K562 treated with DMSO at 1 percent for 48 hours (cell line): ENCODE data around the gene MACROD1. TPM values are rescaled to one million over a fixed set of nuclear protein-coding genes. Genes with fewer than 3 reads are reported as not detected.

Experiments
- total RNA-seq: library from RNA; unstranded; fragments of 300-600 nt; gene quantifications from 2 replicates; pipeline ENCODE4 v1.2.3, GENCODE V29; 2022; ENCODE audit warnings: low replicate concordance; ENCODE audit errors: extremely low read depth

The MACROD1 gene
- total RNA-seq = not detected in 2 replicates

DNA sequence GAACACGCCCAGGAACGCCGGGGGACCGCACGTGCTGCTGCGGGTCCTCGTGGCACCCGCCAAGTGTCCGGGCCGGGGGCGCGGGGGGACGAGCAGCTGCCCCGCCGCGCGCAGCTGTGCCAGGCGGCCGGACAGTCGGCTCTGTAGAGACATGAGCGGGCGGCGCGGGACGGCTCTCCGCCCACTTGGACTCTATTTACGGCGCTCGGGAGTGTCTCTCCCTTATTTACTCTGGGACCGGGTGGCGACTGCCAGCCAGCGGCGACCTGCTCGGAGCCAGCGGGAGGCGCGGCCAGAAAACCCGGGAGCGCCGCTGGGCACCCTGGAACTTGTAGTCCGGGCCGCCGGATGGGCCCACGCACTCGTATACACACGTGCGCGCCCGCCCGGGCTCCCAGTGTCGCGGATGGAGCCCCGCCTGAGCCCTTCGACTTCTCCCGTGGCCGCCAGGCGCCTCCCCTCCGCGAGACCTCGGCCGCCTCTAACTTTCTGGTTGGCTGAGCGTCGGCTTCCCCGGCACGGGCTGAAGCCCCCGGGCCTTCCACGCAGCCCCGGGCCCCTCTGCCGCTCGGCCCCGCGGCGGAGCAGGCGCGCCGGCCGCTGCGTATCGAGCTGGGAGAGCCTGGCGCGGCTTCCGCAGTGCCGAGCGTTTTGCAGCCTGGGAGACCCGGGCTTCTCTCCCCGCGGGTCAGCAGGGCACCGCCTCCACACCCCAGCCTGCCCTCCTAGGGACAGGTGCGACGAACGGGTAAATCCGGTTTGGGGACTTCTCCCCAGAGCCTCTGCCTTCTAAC lies at the start of gene MACROD1:
MACROD1 (minus strand) TSS at position 272 of the 794 bp plus-strand sequence; CDS start at position 153, 119 bp downstream.

GRCh38 chr11:64206457-64207255 lies 40.7 kb upstream of the MACROD1 start, which contains the start of gene FERMT3:
Gene FERMT3 (plus strand): TSS chr11:64206721. CDS start chr11:64207365, 644 bp downstream.

GRCh38 chr11:64185693-64186491 lies 20.0 kb upstream of the MACROD1 start, which contains the start of gene STIP1:
Gene STIP1 (plus strand): TSS chr11:64186171. CDS start chr11:64186262, 91 bp downstream.

DNA sequence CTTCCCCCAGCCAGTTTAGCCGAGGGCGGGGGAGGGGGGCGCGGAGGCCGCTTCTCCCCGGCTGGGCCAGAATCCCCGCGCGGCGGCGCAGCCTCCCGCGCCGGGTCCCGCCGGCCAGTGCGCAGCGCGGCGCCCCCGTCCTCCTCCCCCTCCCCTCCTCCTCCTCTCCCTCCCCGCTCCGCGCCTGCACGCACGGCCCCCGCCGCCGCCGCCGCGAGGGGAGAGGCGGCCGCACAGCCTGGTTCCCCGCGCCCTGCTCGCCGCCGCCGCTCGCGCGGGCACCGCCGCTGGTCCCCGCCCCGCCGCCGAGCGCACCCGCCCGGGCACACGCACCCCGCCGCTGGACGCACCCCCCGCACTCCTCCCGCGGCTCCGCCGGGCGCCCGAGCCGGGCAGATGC lies 130.3 kb downstream of the MACROD1 start, which contains the start of gene FLRT1:
FLRT1 (plus strand) TSS at position 356 of the 400 bp plus-strand sequence. CDS start 80,337 bp downstream, outside the sequence.

DNA sequence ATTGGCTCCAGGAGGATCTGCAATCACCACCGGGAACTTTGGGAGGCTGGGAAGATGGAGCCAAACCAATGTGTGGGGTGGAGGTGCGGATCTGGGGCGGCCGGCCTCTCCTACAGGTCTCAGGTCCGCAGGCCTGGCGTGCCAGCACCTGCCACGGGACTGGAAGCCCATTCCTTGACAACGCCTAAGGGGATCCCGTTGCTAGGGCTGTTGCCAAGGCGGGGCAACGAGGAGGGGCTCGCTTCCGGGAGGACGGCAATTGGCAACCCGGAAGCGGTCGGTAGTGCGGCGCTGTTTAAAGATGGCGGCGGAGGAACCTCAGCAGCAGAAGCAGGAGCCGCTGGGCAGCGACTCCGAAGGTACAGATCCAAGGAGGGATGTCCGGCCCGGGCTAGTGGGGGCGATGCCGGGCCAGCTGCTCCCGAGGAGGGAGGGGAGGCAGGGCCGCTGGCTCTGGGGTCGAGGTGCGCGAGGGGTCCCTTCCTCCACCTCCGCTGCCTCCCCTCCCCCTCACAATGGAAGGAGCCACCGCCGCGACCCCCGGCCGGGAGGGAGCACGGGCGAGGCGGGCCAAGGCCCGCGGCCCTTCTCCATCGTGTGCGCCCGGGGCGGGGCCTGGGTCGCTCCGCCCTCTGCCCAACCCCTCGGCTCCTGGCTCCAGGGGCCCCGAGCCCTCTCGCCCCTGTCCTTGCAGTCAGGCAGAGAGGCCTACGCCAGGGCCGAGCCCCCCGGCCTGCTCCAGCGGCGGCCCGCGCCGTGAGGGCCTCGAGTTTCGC lies 179.6 kb downstream of the MACROD1 start, which contains the start of gene OTUB1:
OTUB1 (plus strand) TSS at position 283 of the 776 bp plus-strand sequence; CDS start at position 302, 19 bp downstream.

GRCh38 chr11:63974259-63975143 lies 191.4 kb downstream of the MACROD1 start, which contains the start of gene COX8A:
Gene COX8A (plus strand): TSS chr11:63974620. CDS start chr11:63974681, 61 bp downstream.

Other genes starting within 250 kb of the MACROD1 start
- gene RCOR2, start 248.9 kb downstream of the MACROD1 start, total RNA-seq = not detected in 2 replicates
- gene NAA40, start 227.1 kb downstream of the MACROD1 start, total RNA-seq = not detected in 2 replicates
- not detected in 2 replicates for gene COX8A, start 191.5 kb downstream of the MACROD1 start, total RNA-seq
- gene OTUB1, start 179.7 kb downstream of the MACROD1 start, total RNA-seq = not detected in 2 replicates
- gene FLRT1, start 130.2 kb downstream of the MACROD1 start, total RNA-seq = not detected in 2 replicates
- gene STIP1, start 20.1 kb upstream of the MACROD1 start, total RNA-seq = not detected in 2 replicates
- not detected in 2 replicates for gene FERMT3, start 40.6 kb upstream of the MACROD1 start, total RNA-seq
- not detected in 2 replicates for gene TRPT1, start 60.1 kb upstream of the MACROD1 start, total RNA-seq
- gene NUDT22, start 60.2 kb upstream of the MACROD1 start, total RNA-seq = not detected in 2 replicates
- not detected in 2 replicates for gene DNAJC4, start 64.4 kb upstream of the MACROD1 start, total RNA-seq
- not detected in 2 replicates for gene VEGFB, start 68.5 kb upstream of the MACROD1 start, total RNA-seq
- gene FKBP2, start 75.0 kb upstream of the MACROD1 start, total RNA-seq = not detected in 2 replicates
- not detected in 2 replicates for gene PPP1R14B, start 80.8 kb upstream of the MACROD1 start, total RNA-seq
- not detected in 2 replicates for gene PLCB3, start 85.4 kb upstream of the MACROD1 start, total RNA-seq
- gene BAD, start 118.6 kb upstream of the MACROD1 start, total RNA-seq = not detected in 2 replicates
- gene GPR137, start 119.7 kb upstream of the MACROD1 start, total RNA-seq = not detected in 2 replicates
- not detected in 2 replicates for gene KCNK4, start 125.2 kb upstream of the MACROD1 start, total RNA-seq
- gene CATSPERZ, start 134.2 kb upstream of the MACROD1 start, total RNA-seq = not detected in 2 replicates
- gene ESRRA, start 139.4 kb upstream of the MACROD1 start, total RNA-seq = 647 TPM in 1 of 2 replicates, not detected in the other
- gene TRMT112, start 151.4 kb upstream of the MACROD1 start, total RNA-seq = 1,561 TPM in 1 of 2 replicates, not detected in the other
- not detected in 2 replicates for gene PRDX5, start 152.0 kb upstream of the MACROD1 start, total RNA-seq
- gene CCDC88B, start 174.1 kb upstream of the MACROD1 start, total RNA-seq = not detected in 2 replicates
- gene RPS6KA4, start 193.0 kb upstream of the MACROD1 start, total RNA-seq = not detected in 2 replicates